ENCODE measurements around the gene PHF1.

PHF1 gene

DNA sequence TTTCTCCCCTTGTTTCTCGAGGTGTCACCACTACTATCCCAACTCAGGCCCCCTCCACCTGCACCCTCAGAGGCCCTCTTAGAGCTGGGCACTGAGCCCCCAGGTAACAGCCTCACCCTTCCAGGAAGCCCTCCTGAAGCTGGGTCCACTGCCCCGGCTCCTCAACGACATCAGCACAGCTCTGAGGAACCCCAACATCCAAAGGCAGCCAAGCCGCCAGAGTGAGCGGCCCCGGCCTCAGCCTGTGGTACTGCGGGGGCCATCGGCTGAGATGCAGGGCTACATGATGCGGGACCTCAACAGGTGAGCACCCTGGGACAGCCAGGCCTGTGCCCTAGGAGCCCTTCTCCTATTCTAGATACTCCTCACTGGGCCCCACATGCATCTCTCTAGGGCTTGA, 30.6 kb downstream of the PHF1 start:
- Histone ChIP-seq H3K4me1 (ENCODE audit: control insufficient read depth, insufficient read depth, low read length) (no peaks in the 10 kb centered on the region), H3K27me3 (ENCODE audit: control insufficient read depth, insufficient read depth, low read length) (no peaks in the 10 kb centered on the region), H3K4me2 (ENCODE audit: low read length) (no peak overlapping the region), H3K9ac (ENCODE audit: low read depth, low read length) (no peak overlapping the region), H3K9me3 (replicated peaks; ENCODE audit: low read length) (no peaks in the 10 kb centered on the region), H3K4me3 (ENCODE audit: low read length) (no peak overlapping the region), H3K36me3 (ENCODE audit: insufficient read depth, low read length) (peaks cover 32% of the 10 kb centered on the region)

DNA sequence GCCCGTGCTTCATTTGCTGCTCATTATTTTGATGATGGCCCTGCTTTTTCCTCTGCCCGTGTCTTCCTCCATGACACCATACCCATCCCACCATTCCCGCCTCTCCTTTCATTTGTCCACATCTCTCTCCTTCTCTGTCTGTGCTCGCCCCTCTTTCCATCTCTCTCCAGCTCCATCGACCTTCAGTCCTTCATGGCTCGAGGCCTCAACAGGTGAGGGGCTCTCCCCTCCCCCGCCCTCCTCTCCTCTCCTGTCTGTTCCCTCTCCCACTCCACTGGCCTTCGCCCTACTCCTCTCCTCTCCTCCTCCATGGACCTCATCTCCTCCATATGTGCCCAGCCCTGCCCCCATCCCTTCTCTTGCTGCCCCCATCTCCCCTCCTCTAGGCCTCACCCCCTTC, 31.5 kb downstream of the PHF1 start:
- H3K36me3 ChIP-seq (ENCODE audit: insufficient read depth, low read length) = peaks cover 28% of the 10 kb centered on the region
- no peak overlapping the region for H3K4me3 ChIP-seq (ENCODE audit: low read length)
- H3K27me3 ChIP-seq (ENCODE audit: control insufficient read depth, insufficient read depth, low read length) = no peaks in the 10 kb centered on the region
- H3K4me2 ChIP-seq (ENCODE audit: low read length) = no peak overlapping the region
- H3K9ac ChIP-seq (ENCODE audit: low read depth, low read length) = no peak overlapping the region
- no peaks in the 10 kb centered on the region for H3K4me1 ChIP-seq (ENCODE audit: control insufficient read depth, insufficient read depth, low read length)
- no peaks in the 10 kb centered on the region for H3K9me3 ChIP-seq (replicated peaks; ENCODE audit: low read length)

DNA sequence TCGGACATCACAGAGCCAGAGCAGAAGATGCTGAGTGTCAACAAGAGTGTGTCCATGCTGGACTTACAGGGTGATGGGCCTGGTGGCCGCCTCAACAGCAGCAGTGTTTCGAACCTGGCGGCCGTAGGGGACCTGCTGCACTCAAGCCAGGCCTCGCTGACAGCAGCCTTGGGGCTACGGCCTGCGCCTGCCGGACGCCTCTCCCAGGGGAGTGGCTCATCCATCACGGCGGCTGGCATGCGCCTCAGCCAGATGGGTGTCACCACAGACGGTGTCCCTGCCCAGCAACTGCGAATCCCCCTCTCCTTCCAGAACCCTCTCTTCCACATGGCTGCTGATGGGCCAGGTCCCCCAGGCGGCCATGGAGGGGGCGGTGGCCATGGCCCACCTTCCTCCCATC, 32.2 kb downstream of the PHF1 start:
- no peak overlapping the region for H3K4me2 ChIP-seq (ENCODE audit: low read length)
- H3K9ac ChIP-seq (ENCODE audit: low read depth, low read length) = no peak overlapping the region
- H3K9me3 ChIP-seq (replicated peaks; ENCODE audit: low read length) = no peaks in the 10 kb centered on the region
- no peak overlapping the region for H3K4me3 ChIP-seq (ENCODE audit: low read length)
- peaks cover 30% of the 10 kb centered on the region for H3K36me3 ChIP-seq (ENCODE audit: insufficient read depth, low read length)
- no peaks in the 10 kb centered on the region for H3K27me3 ChIP-seq (ENCODE audit: control insufficient read depth, insufficient read depth, low read length)
- H3K4me1 ChIP-seq (ENCODE audit: control insufficient read depth, insufficient read depth, low read length) = no peaks in the 10 kb centered on the region

DNA sequence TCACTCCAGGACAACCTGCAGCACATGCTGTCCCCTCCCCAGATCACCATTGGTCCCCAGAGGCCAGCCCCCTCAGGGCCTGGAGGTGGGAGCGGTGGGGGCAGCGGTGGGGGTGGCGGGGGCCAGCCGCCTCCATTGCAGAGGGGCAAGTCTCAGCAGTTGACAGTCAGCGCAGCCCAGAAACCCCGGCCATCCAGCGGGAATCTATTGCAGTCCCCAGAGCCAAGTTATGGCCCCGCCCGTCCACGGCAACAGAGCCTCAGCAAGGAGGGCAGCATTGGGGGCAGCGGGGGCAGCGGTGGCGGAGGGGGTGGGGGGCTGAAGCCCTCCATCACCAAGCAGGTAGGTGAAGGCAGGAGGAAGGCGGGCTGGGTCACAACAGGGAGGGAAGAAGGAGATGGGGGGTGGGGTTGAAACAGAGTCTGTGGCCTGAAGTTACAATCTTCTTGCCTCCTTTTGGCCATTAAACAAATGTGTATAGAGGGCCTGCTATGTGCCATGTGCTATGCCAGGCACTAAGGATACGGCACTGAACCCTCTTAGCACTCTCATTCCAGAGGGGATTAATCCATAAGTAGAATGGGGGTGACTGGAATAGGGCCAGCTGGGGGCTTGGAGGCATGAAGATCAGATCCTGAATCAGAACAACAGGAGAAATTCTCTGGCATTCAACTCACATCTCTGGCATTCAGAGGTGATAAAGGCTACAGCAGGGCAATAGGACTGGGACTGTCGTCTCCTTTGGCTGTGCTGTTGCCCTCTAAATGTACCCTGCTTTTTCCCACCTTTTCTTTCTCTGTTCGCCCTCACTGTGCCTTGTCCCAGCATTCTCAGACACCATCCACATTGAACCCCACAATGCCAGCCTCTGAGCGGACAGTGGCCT, 33.0 kb downstream of the PHF1 start:
- H3K9ac ChIP-seq (ENCODE audit: low read depth, low read length) = no peak overlapping the region
- no peaks in the 10 kb centered on the region for H3K9me3 ChIP-seq (replicated peaks; ENCODE audit: low read length)
- peaks cover 25% of the 10 kb centered on the region for H3K36me3 ChIP-seq (ENCODE audit: insufficient read depth, low read length)
- H3K4me3 ChIP-seq (ENCODE audit: low read length) = no peak overlapping the region
- H3K27me3 ChIP-seq (ENCODE audit: control insufficient read depth, insufficient read depth, low read length) = no peaks in the 10 kb centered on the region
- no peaks in the 10 kb centered on the region for H3K4me1 ChIP-seq (ENCODE audit: control insufficient read depth, insufficient read depth, low read length)
- no peak overlapping the region for H3K4me2 ChIP-seq (ENCODE audit: low read length)

DNA sequence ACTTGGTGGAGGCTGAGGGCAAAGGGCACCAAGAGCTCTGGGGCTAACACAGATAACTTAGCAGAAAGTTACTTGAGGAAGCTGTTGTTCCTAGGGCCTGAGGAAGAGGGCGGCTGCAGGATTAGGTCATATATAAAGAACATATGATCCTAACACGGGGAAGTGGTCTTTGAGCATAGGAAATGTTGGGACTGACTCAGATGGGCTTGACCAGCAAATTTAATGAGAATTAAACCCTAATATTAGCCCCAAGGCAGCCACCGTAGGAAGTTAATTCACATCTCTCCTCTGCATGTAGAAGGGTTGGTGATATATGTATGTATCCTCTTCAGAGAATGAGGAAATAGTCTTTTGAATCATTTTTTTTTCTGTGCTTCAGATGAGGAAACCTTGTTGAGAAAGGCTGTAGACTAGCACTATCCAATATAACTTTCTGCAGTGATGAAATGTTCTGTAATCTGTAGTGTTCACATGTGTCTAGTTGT, 34.3 kb downstream of the PHF1 start:
- Histone ChIP-seq H3K36me3 (ENCODE audit: insufficient read depth, low read length) (peaks cover 25% of the 10 kb centered on the region), H3K4me2 (ENCODE audit: low read length) (no peak overlapping the region), H3K4me1 (ENCODE audit: control insufficient read depth, insufficient read depth, low read length) (no peaks in the 10 kb centered on the region)

DNA sequence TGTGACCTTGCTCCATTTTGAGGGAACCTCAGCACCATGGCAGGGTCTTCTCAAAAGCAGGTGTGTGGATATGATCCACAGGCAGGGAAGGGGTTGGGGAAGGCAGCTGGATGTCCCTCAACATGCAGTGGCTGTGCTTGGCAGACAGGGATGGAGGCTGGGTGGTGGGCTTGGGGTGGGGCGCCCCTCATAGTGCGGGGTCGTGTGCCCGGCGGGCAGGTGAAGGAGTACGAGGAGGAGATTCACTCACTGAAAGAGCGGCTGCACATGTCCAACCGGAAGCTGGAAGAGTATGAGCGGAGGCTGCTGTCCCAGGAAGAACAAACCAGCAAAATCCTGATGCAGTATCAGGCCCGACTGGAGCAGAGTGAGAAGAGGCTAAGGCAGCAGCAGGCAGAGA, 35.5 kb downstream of the PHF1 start:
- H3K27me3 ChIP-seq (ENCODE audit: control insufficient read depth, insufficient read depth, low read length) = no peaks in the 10 kb centered on the region
- no peak overlapping the region for H3K4me2 ChIP-seq (ENCODE audit: low read length)
- H3K36me3 ChIP-seq (ENCODE audit: insufficient read depth, low read length) = peaks cover 24% of the 10 kb centered on the region
- H3K9me3 ChIP-seq (replicated peaks; ENCODE audit: low read length) = no peaks in the 10 kb centered on the region
- no peaks in the 10 kb centered on the region for H3K4me1 ChIP-seq (ENCODE audit: control insufficient read depth, insufficient read depth, low read length)
- no peak overlapping the region for H3K9ac ChIP-seq (ENCODE audit: low read depth, low read length)
- H3K4me3 ChIP-seq (ENCODE audit: low read length) = no peak overlapping the region

More for the DNA sequence above, 34.3 kb downstream of the PHF1 start:
- no peak overlapping the region for H3K4me3 ChIP-seq (ENCODE audit: low read length)
- H3K9ac ChIP-seq (ENCODE audit: low read depth, low read length) = no peak overlapping the region
- H3K27me3 ChIP-seq (ENCODE audit: control insufficient read depth, insufficient read depth, low read length) = no peaks in the 10 kb centered on the region
- no peaks in the 10 kb centered on the region for H3K9me3 ChIP-seq (replicated peaks; ENCODE audit: low read length)

DNA sequence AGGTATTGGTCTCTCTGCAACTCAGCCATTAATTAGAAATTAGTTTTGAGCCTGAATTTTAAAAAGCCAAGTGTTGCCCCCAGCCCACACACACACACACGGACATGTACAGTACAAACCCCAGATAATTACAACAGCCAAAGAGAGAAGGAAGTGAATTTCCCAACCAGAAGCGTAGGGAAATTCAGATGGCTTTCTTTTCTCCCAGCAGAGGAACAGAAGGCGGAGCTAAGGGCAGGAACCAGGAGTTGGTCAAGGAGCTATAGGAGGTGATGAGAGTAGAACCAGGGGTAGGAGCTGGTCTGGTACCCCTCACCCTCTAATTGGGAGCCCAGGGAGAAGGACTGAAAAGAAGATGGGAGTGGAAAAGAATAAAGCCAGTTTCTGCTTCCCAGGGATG, 39.6 kb downstream of the PHF1 start:
- Histone ChIP-seq H3K4me2 (ENCODE audit: low read length) (no peak overlapping the region), H3K4me3 (ENCODE audit: low read length) (no peak overlapping the region), H3K9me3 (replicated peaks; ENCODE audit: low read length) (no peaks in the 10 kb centered on the region), H3K4me1 (ENCODE audit: control insufficient read depth, insufficient read depth, low read length) (no peaks in the 10 kb centered on the region), H3K9ac (ENCODE audit: low read depth, low read length) (no peak overlapping the region), H3K36me3 (ENCODE audit: insufficient read depth, low read length) (peaks cover 10% of the 10 kb centered on the region), H3K27me3 (ENCODE audit: control insufficient read depth, insufficient read depth, low read length) (no peaks in the 10 kb centered on the region)

DNA sequence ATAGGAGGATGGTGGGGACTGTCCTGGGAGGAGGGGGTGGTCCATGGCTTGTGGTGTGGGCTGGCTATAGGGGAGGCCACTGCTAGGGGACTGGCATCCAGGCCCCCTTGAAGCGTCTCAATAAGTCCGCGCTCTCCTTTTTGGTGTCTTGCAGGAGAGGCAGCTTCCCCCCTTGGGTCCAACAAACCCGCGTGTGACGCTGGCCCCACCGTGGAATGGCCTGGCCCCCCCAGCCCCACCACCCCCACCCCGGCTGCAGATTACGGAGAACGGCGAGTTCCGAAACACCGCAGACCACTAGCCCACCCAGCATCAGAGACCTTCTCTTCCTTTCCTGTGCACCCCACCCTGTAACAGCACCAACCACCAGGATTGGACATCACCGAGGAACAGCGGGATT, 40.8 kb downstream of the PHF1 start:
- Histone ChIP-seq H3K4me1 (ENCODE audit: control insufficient read depth, insufficient read depth, low read length) (no peaks in the 10 kb centered on the region), H3K4me3 (ENCODE audit: low read length) (no peak overlapping the region)

DNA sequence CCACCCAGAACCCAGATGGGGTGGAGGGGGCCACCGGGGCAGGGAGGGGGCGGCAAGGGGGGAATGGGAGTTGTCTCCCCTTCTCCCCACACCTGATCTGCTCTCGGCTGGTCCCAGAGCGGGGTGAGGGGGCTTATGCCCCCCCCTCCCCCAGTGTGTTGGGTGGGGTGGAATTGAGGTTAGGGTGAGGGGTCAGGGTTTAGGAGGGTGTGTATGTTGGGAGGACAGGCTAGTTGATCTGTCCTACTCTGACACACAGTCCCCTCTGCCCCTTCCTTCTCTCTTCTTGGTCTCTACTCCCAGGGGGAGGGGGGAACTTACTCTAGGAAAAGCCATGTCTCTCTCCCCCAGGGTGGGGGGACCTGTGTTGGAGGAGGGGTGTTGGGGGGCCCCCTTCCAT, 41.7 kb downstream of the PHF1 start:
- no peak overlapping the region for H3K4me3 ChIP-seq (ENCODE audit: low read length)

More for the DNA sequence above, 40.8 kb downstream of the PHF1 start:
- Histone ChIP-seq H3K4me2 (ENCODE audit: low read length) (no peak overlapping the region), H3K9ac (ENCODE audit: low read depth, low read length) (no peak overlapping the region), H3K36me3 (ENCODE audit: insufficient read depth, low read length) (peaks cover 18% of the 10 kb centered on the region), H3K9me3 (replicated peaks; ENCODE audit: low read length) (no peaks in the 10 kb centered on the region), H3K27me3 (ENCODE audit: control insufficient read depth, insufficient read depth, low read length) (no peaks in the 10 kb centered on the region)

DNA sequence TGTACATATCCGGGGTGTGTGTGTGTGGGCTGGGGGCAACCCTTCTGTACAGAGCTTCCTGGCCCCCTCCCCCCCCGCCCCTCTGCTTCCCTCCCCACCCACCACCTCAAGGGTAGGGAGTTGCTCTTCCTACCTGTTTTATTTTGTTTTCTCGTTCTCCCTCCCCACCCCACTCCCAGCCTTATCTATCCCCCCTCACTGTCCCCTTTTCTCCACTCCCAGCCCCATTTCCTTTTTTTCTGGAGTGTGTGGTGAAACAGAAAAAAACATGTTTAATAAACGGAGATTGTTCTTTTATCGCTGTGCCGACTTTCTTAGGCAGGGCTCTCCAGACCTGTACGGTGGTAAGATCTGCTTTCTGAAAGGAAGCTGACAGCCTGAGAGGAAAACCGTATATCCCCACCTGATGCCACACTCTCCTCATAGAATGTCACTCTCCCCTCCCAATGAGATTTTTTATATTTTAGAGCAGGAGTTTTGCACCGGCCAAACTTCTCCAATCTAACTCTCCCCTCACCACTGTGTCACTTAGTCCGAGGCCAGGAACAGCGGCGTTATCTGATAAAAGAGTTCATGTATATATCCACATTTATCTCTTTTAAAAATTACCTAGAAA, 42.7 kb downstream of the PHF1 start:
- H3K4me3 ChIP-seq (ENCODE audit: low read length) = peak overlapping the region; percentile 87
- no peaks in the 10 kb centered on the region for H3K4me1 ChIP-seq (ENCODE audit: control insufficient read depth, insufficient read depth, low read length)
- H3K9ac ChIP-seq (ENCODE audit: low read depth, low read length) = peak overlapping the region; percentile 90
- H3K27me3 ChIP-seq (ENCODE audit: control insufficient read depth, insufficient read depth, low read length) = no peaks in the 10 kb centered on the region
- peaks cover 13% of the 10 kb centered on the region for H3K36me3 ChIP-seq (ENCODE audit: insufficient read depth, low read length)
- H3K4me2 ChIP-seq (ENCODE audit: low read length) = peak overlapping the region; percentile 89
- no peaks in the 10 kb centered on the region for H3K9me3 ChIP-seq (replicated peaks; ENCODE audit: low read length)

More for the DNA sequence above, 41.7 kb downstream of the PHF1 start:
- no peaks in the 10 kb centered on the region for H3K27me3 ChIP-seq (ENCODE audit: control insufficient read depth, insufficient read depth, low read length)
- H3K9ac ChIP-seq (ENCODE audit: low read depth, low read length) = no peak overlapping the region
- H3K4me2 ChIP-seq (ENCODE audit: low read length) = no peak overlapping the region
- H3K9me3 ChIP-seq (replicated peaks; ENCODE audit: low read length) = no peaks in the 10 kb centered on the region
- H3K36me3 ChIP-seq (ENCODE audit: insufficient read depth, low read length) = peaks cover 18% of the 10 kb centered on the region
- no peaks in the 10 kb centered on the region for H3K4me1 ChIP-seq (ENCODE audit: control insufficient read depth, insufficient read depth, low read length)

DNA sequence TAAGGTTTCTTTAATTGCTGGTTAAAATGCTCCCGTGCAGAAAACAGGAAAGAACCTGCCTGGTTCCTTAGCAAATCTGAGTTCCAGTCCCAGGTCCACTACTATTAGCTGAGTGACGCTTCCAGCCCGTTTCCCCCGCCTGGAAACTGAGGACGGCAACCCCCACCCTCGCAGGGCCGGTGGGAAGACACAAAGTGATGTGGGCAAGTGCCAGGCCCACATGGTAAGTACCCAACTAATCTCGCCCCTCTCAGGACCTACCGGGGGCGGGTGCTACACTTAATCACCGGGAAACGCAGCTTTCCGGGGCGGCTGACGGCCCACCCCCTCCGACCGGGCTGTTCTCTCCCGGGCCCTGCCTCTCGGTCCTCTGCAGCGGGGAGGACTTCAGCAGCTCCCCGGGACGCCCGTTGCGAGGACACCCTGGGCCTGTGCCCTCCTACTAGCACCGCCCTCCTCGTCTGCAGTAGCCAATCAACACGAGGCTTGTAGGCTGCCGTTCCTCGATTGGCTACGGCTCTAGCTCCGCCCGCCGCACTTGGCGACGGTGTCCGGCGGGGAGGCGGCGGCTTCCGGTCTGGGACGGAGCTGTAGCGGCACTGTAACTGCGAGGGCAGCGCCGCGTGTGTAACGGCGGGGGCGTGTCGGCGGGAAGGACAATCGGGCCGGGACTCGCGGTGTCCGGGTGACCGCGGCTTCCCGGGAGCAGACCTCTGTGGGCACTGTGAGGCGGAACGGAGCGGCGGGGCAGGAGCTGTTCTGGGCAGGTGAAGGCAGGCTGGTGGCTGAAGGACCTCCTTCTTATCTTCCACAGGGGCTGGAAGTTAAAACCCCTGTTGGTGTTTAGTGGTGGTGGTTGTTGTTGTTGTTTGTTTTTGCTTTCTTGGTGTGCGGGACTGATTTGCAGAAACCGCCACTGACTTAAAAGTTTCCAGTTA, 43.5 kb downstream of the PHF1 start, which contains the start of gene ZBTB9:
TSS of gene ZBTB9 (plus strand) at position 568 of the 938 bp plus-strand sequence. CDS start 525 bp downstream, outside the sequence.
- Histone ChIP-seq H3K9ac (ENCODE audit: low read depth, low read length) (peak within 1 kb of the TSS; percentile 90), H3K36me3 (ENCODE audit: insufficient read depth, low read length) (peaks cover 13% of the 10 kb centered on the region), H3K27me3 (ENCODE audit: control insufficient read depth, insufficient read depth, low read length) (no peaks in the 10 kb centered on the region), H3K4me3 (ENCODE audit: low read length) (peak within 1 kb of the TSS; percentile 87), H3K4me2 (ENCODE audit: low read length) (peak within 1 kb of the TSS; percentile 92), H3K9me3 (replicated peaks; ENCODE audit: low read length) (no peaks in the 10 kb centered on the region), H3K4me1 (ENCODE audit: control insufficient read depth, insufficient read depth, low read length) (no peaks in the 10 kb centered on the region)

Measured in skeletal muscle satellite cell (primary cell).